Measurements from ENCODE around the gene SCN8A.

- TF ChIP-seq CTCF (IDR thresholded peaks at IDR 0.05) (no peak), POLR2A (IDR thresholded peaks at IDR 0.05) (no peak), POLR2AphosphoS5 (IDR thresholded peaks at IDR 0.05) (no peak)
These were observed 109.9 kb downstream of the SCN8A start for GRCh38 chr12:51700887-51701286.

Measured in prostate gland (tissue), 2 donors.